ENCODE measurements around the gene FBXO36. TPM values are rescaled to one million over a fixed set of nuclear protein-coding genes. Genes with fewer than 3 reads are reported as not detected.

The FBXO36 gene
- total RNA-seq, 1 experiment from 2014 or later: 3.8 TPM

- no peak overlapping the region for H3K4me2 ChIP-seq (ENCODE audit: low read length)
- no peaks in the 10 kb centered on the region for H3K9me2 ChIP-seq (ENCODE audit: insufficient read depth)
- no peak for ATAC-seq
- RAD21 ChIA-PET (ENCODE audit: low non-redundant PET in 1 of 2, low total read pairs in 2 of 2, uncharacterized antibody in 2 of 2, unreplicated experiment in 2 of 2): no interaction called here
- no peaks in the 10 kb centered on the region for H3K9me3 ChIP-seq (ENCODE audit: control insufficient read depth in 1 of 2, insufficient read depth in 1 of 2, low read depth in 1 of 2, low read length in 2 of 2)
- no peak overlapping the region for H3K4me3 ChIP-seq (replicated peaks in 1 of 2; ENCODE audit: low read depth in 1 of 2, low read length in 2 of 2)
- no peaks in the 10 kb centered on the region for H3K27me3 ChIP-seq (ENCODE audit: insufficient read depth, low read length)
- peaks cover 43% of the 10 kb centered on the region for H3K79me2 ChIP-seq (ENCODE audit: insufficient read depth, low read length)
- DNase-seq (ENCODE audit: low read depth, low spot score): no peak
- TF ChIP-seq, protein P1, sequence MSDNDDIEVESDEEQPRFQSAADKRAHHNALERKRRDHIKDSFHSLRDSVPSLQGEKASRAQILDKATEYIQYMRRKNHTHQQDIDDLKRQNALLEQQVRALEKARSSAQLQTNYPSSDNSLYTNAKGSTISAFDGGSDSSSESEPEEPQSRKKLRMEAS (IDR thresholded peaks at IDR 0.05): no peak
- TF ChIP-seq YY1 (IDR thresholded peaks at IDR 0.05; ENCODE audit: extremely low read depth, insufficient replicate concordance, low read depth, low read length): no peak
- TF ChIP-seq, protein P2, sequence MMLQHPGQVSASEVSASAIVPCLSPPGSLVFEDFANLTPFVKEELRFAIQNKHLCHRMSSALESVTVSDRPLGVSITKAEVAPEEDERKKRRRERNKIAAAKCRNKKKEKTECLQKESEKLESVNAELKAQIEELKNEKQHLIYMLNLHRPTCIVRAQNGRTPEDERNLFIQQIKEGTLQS (IDR thresholded peaks at IDR 0.05): no peak
- TF ChIP-seq, protein P3, sequence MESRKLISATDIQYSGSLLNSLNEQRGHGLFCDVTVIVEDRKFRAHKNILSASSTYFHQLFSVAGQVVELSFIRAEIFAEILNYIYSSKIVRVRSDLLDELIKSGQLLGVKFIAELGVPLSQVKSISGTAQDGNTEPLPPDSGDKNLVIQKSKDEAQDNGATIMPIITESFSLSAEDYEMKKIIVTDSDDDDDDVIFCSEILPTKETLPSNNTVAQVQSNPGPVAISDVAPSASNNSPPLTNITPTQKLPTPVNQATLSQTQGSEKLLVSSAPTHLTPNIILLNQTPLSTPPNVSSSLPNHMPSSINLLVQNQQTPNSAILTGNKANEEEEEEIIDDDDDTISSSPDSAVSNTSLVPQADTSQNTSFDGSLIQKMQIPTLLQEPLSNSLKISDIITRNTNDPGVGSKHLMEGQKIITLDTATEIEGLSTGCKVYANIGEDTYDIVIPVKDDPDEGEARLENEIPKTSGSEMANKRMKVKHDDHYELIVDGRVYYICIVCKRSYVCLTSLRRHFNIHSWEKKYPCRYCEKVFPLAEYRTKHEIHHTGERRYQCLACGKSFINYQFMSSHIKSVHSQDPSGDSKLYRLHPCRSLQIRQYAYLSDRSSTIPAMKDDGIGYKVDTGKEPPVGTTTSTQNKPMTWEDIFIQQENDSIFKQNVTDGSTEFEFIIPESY (IDR thresholded peaks at IDR 0.05; ENCODE audit: extremely low read depth, insufficient replicate concordance, low read length): no peak
- TF ChIP-seq ZNF274 (IDR thresholded peaks at IDR 0.05; ENCODE audit: low read depth, low read length): no peak
- TF ChIP-seq CEBPB (IDR thresholded peaks at IDR 0.05; ENCODE audit: low read depth): no peak
- TF ChIP-seq JUND (IDR thresholded peaks at IDR 0.05): no peak
- TF ChIP-seq, protein P4, sequence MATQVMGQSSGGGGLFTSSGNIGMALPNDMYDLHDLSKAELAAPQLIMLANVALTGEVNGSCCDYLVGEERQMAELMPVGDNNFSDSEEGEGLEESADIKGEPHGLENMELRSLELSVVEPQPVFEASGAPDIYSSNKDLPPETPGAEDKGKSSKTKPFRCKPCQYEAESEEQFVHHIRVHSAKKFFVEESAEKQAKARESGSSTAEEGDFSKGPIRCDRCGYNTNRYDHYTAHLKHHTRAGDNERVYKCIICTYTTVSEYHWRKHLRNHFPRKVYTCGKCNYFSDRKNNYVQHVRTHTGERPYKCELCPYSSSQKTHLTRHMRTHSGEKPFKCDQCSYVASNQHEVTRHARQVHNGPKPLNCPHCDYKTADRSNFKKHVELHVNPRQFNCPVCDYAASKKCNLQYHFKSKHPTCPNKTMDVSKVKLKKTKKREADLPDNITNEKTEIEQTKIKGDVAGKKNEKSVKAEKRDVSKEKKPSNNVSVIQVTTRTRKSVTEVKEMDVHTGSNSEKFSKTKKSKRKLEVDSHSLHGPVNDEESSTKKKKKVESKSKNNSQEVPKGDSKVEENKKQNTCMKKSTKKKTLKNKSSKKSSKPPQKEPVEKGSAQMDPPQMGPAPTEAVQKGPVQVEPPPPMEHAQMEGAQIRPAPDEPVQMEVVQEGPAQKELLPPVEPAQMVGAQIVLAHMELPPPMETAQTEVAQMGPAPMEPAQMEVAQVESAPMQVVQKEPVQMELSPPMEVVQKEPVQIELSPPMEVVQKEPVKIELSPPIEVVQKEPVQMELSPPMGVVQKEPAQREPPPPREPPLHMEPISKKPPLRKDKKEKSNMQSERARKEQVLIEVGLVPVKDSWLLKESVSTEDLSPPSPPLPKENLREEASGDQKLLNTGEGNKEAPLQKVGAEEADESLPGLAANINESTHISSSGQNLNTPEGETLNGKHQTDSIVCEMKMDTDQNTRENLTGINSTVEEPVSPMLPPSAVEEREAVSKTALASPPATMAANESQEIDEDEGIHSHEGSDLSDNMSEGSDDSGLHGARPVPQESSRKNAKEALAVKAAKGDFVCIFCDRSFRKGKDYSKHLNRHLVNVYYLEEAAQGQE (IDR thresholded peaks at IDR 0.05; ENCODE audit: low read depth): no peak
- no peak for TF ChIP-seq CBX3 (IDR thresholded peaks at IDR 0.05; ENCODE audit: low read depth)
- H3K4me1 ChIP-seq (ENCODE audit: control insufficient read depth in 1 of 2, insufficient read depth in 2 of 2, low read length in 2 of 2): no peaks in the 10 kb centered on the region
- no TSS peak for BruUV-seq (replicated peaks)
- no peak overlapping the region for H2AFZ ChIP-seq (ENCODE audit: low read depth, low read length, poor library complexity, severe bottlenecking)
- POLR2A ChIA-PET: no interaction called here
- intact Hi-C loops (cut with micrococcal nuclease): no loop called here
- no peaks in the 10 kb centered on the region for H4K20me1 ChIP-seq (ENCODE audit: insufficient read depth)
- no peak overlapping the region for H3K9ac ChIP-seq (ENCODE audit: low read length)
- 0 out of 4 replicates have a peak, but pooled peaks cover 0 to 2% of the 10 kb centered on the region in 2 experiments for H3K36me3 ChIP-seq (ENCODE audit: control insufficient read depth in 1 of 2, insufficient read depth in 2 of 2, low read length in 2 of 2)
- CTCF ChIA-PET: no interaction called here
- no peak overlapping the region for H3K27ac ChIP-seq (ENCODE audit: low read depth, low read length)
These were observed 46.8 kb upstream of the FBXO36 start for GRCh38 chr2:229875549-229875948.

Data from HCT116 (cell line).